ENCODE results near the gene ECM2.

DNA sequence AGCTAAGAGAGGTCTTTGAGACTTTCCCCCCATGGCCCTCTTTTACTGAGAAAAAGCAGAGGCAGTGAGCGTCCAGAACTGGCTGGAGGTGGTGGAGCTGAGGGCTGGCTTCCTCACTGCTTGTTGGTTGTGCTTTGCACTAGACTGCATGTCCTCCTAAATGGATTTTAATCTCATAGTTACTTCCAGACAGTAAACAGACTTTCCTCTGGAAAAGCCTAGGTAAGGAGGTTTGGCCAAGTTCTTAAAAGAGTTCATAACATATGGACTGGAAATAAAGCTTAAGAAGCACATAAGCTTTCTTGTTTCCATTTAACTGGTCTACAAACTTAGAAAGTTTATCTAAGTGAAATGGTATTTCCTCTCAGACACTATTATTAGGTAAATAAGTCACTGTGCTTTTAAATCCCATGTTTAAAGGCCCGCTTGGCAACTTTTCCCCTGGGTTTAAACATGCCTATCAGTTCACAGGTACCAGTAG, 55.5 kb downstream of the ECM2 start:
- TF ChIP-seq, protein P1, sequence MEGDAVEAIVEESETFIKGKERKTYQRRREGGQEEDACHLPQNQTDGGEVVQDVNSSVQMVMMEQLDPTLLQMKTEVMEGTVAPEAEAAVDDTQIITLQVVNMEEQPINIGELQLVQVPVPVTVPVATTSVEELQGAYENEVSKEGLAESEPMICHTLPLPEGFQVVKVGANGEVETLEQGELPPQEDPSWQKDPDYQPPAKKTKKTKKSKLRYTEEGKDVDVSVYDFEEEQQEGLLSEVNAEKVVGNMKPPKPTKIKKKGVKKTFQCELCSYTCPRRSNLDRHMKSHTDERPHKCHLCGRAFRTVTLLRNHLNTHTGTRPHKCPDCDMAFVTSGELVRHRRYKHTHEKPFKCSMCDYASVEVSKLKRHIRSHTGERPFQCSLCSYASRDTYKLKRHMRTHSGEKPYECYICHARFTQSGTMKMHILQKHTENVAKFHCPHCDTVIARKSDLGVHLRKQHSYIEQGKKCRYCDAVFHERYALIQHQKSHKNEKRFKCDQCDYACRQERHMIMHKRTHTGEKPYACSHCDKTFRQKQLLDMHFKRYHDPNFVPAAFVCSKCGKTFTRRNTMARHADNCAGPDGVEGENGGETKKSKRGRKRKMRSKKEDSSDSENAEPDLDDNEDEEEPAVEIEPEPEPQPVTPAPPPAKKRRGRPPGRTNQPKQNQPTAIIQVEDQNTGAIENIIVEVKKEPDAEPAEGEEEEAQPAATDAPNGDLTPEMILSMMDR (conservative IDR thresholded peaks at IDR 0.05; ENCODE audit: low read depth, low read length), result no peak
- TF ChIP-seq EZH2phosphoT487 (IDR thresholded peaks at IDR 0.05; ENCODE audit: borderline replicate concordance, low read length), result no peak
